DMS53 (cell line): Measurements from ENCODE around the gene ASIP.
"Not testable (repeated sequence)": the region's sequence is repeated elsewhere in the genome, so short reads cannot be mapped to it uniquely, and the experiment has no call there.

ENCODE experiments used
- DNase-seq: peaks from one replicate; lab custom pipeline; 2025; lab: John Stamatoyannopoulos, UW

Gene ASIP

GRCh38 chr20:34285450-34285849 lies 44.2 kb downstream of the ASIP start:
- no peak for DNase-seq

GRCh38 chr20:34287500-34287899 lies 46.3 kb downstream of the ASIP start:
- DNase-seq, result not testable (repeated sequence)

GRCh38 chr20:34290471-34290870 lies 49.2 kb downstream of the ASIP start:
- DNase-seq, result no peak

- DNase-seq, result no peak
These were observed 51.3 kb downstream of the ASIP start for GRCh38 chr20:34292496-34292895.

GRCh38 chr20:34293119-34293518 lies 51.9 kb downstream of the ASIP start:
- no peak for DNase-seq

GRCh38 chr20:34293589-34293988 lies 52.4 kb downstream of the ASIP start:
- DNase-seq, result no peak

- no peak for DNase-seq
These were observed 53.3 kb downstream of the ASIP start for GRCh38 chr20:34294563-34294962.

GRCh38 chr20:34295284-34295683 lies 54.1 kb downstream of the ASIP start:
- no peak for DNase-seq

- DNase-seq, result no peak
These were observed 55.2 kb downstream of the ASIP start for GRCh38 chr20:34296468-34296867.

- DNase-seq, result not testable (repeated sequence)
These were observed 57.1 kb downstream of the ASIP start for GRCh38 chr20:34298294-34298784.

GRCh38 chr20:34299556-34300255 lies 58.5 kb downstream of the ASIP start:
- no peak for DNase-seq

GRCh38 chr20:34300256-34300806 lies 59.1 kb downstream of the ASIP start:
- DNase-seq, result peak; percentile 33

- DNase-seq, result peak; percentile 20
These were observed 59.8 kb downstream of the ASIP start for GRCh38 chr20:34300809-34301586.

GRCh38 chr20:34301587-34302311 lies 60.5 kb downstream of the ASIP start:
- DNase-seq, result no peak

GRCh38 chr20:34302312-34302722 lies 61.1 kb downstream of the ASIP start:
- peak; percentile 68 for DNase-seq

- peak; percentile 99 for DNase-seq
These were observed 61.7 kb downstream of the ASIP start, which contains the start of gene AHCY for GRCh38 chr20:34302723-34303533. Gene AHCY, minus strand, starts transcription at chr20:34303355. Its CDS starts 85 bp downstream, at chr20:34303270.

GRCh38 chr20:34305333-34306230 lies 64.4 kb downstream of the ASIP start:
- DNase-seq, result no peak

- no peak for DNase-seq
These were observed 68.5 kb downstream of the ASIP start for GRCh38 chr20:34309691-34310090.

- peak; percentile 39 for DNase-seq
These were observed 69.4 kb downstream of the ASIP start for GRCh38 chr20:34310481-34311117.
